SK-N-SH treated with all-trans-retinoic acid at 6 μM for 48 hours (cell line): ENCODE measurements around the gene IL17C.

Source experiments
- ATAC-seq: fragments of 200-7000 bp; cut with Tn5 transposase; 3 replicates; pipeline ENCODE4 v1.9.1; 2020; ENCODE audit warnings: mild to moderate bottlenecking, moderate library complexity
- ARNTL ChIP-seq: fragments of 450-650 bp; formaldehyde crosslinking; IDR thresholded peaks from 2 replicates; pipeline ENCODE4 v1.5.0; 2020; ENCODE audit warnings: low read depth, mild to moderate bottlenecking, moderate library complexity, borderline replicate concordance
- BACH2 ChIP-seq: fragments of 250-450 bp; sonication (Bioruptor Pico); IDR thresholded peaks from 2 replicates; pipeline ENCODE4 v1.9.0; 2021; ENCODE audit warnings: mild to moderate bottlenecking, borderline replicate concordance
- CREB5 ChIP-seq: fragments of 250-450 bp; sonication (Bioruptor Pico); IDR thresholded peaks from 2 replicates; pipeline ENCODE4 v1.5.1; 2020; ENCODE audit warnings: low read depth, mild to moderate bottlenecking, moderate library complexity
- CSDC2 ChIP-seq: fragments of 250-450 bp; sonication (Bioruptor Pico); IDR thresholded peaks from 2 replicates; pipeline ENCODE4 v1.5.0; 2020; ENCODE audit warnings: mild to moderate bottlenecking, moderate library complexity
- ESRRG ChIP-seq: fragments of 250-450 bp; sonication (Bioruptor Pico); IDR thresholded peaks from 2 replicates; pipeline ENCODE4 v1.6.1; 2021; ENCODE audit warnings: mild to moderate bottlenecking
- GLIS3 ChIP-seq: fragments of 250-450 bp; sonication (Bioruptor Pico); IDR thresholded peaks from 2 replicates; pipeline ENCODE4 v1.5.0; 2020; ENCODE audit warnings: mild to moderate bottlenecking, moderate library complexity
- ISL1 ChIP-seq: fragments of 250-450 bp; sonication (Bioruptor Pico); IDR thresholded peaks from 2 replicates; pipeline ENCODE4 v2.1.2; 2022; ENCODE audit warnings: mild to moderate bottlenecking, moderate library complexity
- OSR1 ChIP-seq: fragments of 250-450 bp; sonication (Bioruptor Pico); IDR thresholded peaks from 2 replicates; pipeline ENCODE4 v1.8.0; 2022; ENCODE audit warnings: moderate library complexity, mild to moderate bottlenecking, inconsistent platforms
- PATZ1 ChIP-seq: fragments of 250-450 bp; sonication (Bioruptor Pico); IDR thresholded peaks from 2 replicates; pipeline ENCODE4 v1.8.0; 2020; ENCODE audit warnings: mild to moderate bottlenecking, moderate library complexity, borderline replicate concordance
- POU6F1 ChIP-seq: fragments of 250-450 bp; sonication (Bioruptor Pico); IDR thresholded peaks from 2 replicates; pipeline ENCODE4 v1.8.0; 2021; ENCODE audit warnings: low read depth, mild to moderate bottlenecking, moderate library complexity, borderline replicate concordance
- TCF4 ChIP-seq: fragments of 250-450 bp; sonication (Bioruptor Pico); IDR thresholded peaks from 2 replicates; pipeline ENCODE4 v1.8.0; 2021; ENCODE audit warnings: mild to moderate bottlenecking, moderate library complexity, borderline replicate concordance
- TOX ChIP-seq: fragments of 250-450 bp; sonication (Bioruptor Pico); IDR thresholded peaks from 2 replicates; pipeline ENCODE4 v1.8.0; 2021; ENCODE audit warnings: mild to moderate bottlenecking, moderate library complexity, borderline replicate concordance
- TSHZ2 ChIP-seq: fragments of 250-450 bp; sonication (Bioruptor Pico); IDR thresholded peaks from 2 replicates; pipeline ENCODE4 v1.5.0; 2020; ENCODE audit warnings: mild to moderate bottlenecking, moderate library complexity
- ZFP3 ChIP-seq: fragments of 250-450 bp; sonication (Bioruptor Pico); IDR thresholded peaks from 2 replicates; pipeline ENCODE4 v1.5.0; 2020; ENCODE audit warnings: mild to moderate bottlenecking, moderate library complexity
- ZFP30 ChIP-seq: fragments of 450-650 bp; formaldehyde crosslinking; IDR thresholded peaks from 2 replicates; pipeline ENCODE4 v1.5.0; 2022; ENCODE audit warnings: mild to moderate bottlenecking, moderate library complexity
- ZNF565 ChIP-seq: fragments of 450-650 bp; formaldehyde crosslinking; conservative IDR thresholded peaks from 2 replicates; pipeline ENCODE4 v1.5.0; 2020; ENCODE audit warnings: low read depth, mild to moderate bottlenecking, moderate library complexity
- ZNF70 ChIP-seq: fragments of 450-650 bp; formaldehyde crosslinking; IDR thresholded peaks from 2 replicates; pipeline ENCODE4 v1.5.0; 2020; ENCODE audit warnings: mild to moderate bottlenecking, moderate library complexity
- ZNF8 ChIP-seq: fragments of 450-650 bp; formaldehyde crosslinking; IDR thresholded peaks from 2 replicates; pipeline ENCODE4 v1.5.0; 2020; ENCODE audit warnings: mild to moderate bottlenecking, moderate library complexity

IL17C gene

GRCh38 chr16:88631384-88631783 is 7.0 kb upstream of the IL17C start:
- ATAC-seq = no peak
- TF ChIP-seq ZNF565 (no peak), GLIS3 (no peak), POU6F1 (CRISPR knock-in tag) (no peak), OSR1 (CRISPR knock-in tag) (no peak), ZFP30 (no peak), ZFP3 (CRISPR knock-in tag) (no peak), ISL1 (CRISPR knock-in tag) (no peak), PATZ1 (CRISPR knock-in tag) (no peak), TOX (CRISPR knock-in tag) (no peak)
- TF ChIP-seq, all 23 proteins: peak for 0

GRCh38 chr16:88631920-88632586 is 6.3 kb upstream of the IL17C start:
- TF ChIP-seq TCF4 (CRISPR knock-in tag) (no peak), POU6F1 (CRISPR knock-in tag) (no peak), ARNTL (CRISPR knock-in tag) (no peak), TOX (CRISPR knock-in tag) (no peak), ISL1 (CRISPR knock-in tag) (no peak)
- TF ChIP-seq, all 23 proteins: peak for 0
- no peak for ATAC-seq

- TF ChIP-seq ZNF565 (no peak), ZNF70 (CRISPR knock-in tag) (no peak), CREB5 (CRISPR knock-in tag) (no peak), ZFP30 (no peak), TSHZ2 (CRISPR knock-in tag) (no peak), TOX (CRISPR knock-in tag) (no peak), ZNF8 (no peak)
- no peak for ATAC-seq
Observed at GRCh38 chr16:88632587-88632930, 5.8 kb upstream of the IL17C start.

- peak; percentile 19; the same call in 1 of the 3 replicates for ATAC-seq
- TF ChIP-seq CSDC2 (no peak), BACH2 (CRISPR knock-in tag) (no peak), ESRRG (no peak), ISL1 (CRISPR knock-in tag) (no peak), OSR1 (CRISPR knock-in tag) (no peak)
Observed at GRCh38 chr16:88633684-88634140, 4.7 kb upstream of the IL17C start.
